GM19372 (cell line): ENCODE measurements around the gene ZNF80.

Experiments used
- ATAC-seq: cut with Tn5 transposase; IDR thresholded peaks from one replicate; pipeline ENCODE4 v1.9.1; 2021; ENCODE audit warnings: mild to moderate bottlenecking, low read depth, moderate library complexity; ENCODE audit not compliant: unreplicated experiment

Gene ZNF80

GRCh38 chr3:114221165-114221880 lies 16.1 kb downstream of the ZNF80 start:
- no peak for ATAC-seq

DNA sequence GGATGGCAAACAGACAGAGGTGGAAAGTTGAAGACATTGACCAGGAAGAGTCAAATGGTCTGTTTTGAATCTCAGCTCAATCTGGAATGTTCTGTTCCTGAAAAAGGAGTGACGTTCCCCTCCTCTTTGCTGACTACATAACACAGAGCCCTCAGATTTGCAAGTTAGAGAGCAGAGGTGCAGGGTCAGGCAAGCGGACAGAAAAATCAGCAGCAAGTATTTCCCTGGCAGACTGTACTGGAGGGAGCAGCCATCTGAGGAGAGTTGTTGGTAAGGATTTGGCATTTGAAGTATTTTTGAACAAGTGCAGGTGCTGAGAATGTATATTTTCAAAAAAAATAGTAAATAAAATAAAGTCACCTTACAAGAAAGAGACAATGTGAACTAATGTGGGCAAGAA lies 17.6 kb downstream of the ZNF80 start:
- no peak for ATAC-seq

DNA sequence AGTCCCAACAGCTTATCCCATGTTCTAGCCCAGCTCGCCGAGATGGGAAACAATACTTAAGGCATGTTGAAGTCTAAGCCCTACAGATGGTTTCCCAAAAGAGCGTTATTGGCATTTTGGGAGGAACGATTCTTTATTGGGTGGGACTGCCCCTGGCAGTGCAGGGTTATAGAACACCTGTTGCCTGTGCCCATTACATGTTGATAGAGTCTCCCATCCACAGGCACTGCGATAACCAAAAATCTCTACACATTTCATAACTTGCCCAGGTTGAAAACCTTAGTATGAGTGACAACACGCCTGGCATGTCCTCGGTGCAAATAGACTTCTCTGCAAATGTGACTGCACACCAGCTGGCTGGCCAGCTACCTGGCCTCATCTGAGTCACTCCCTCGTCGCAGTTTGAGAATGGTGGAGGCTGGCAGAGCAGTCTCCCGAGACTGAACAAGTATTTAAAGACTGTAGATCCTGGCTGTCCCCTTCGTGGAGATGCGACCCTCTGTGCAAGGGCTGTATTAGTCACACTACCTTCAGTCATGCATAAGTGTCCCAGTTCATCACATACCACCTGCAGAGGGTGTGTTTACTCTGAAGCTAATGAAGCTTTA lies 18.7 kb downstream of the ZNF80 start:
- ATAC-seq = no peak

GRCh38 chr3:114218006-114218405 lies 19.4 kb downstream of the ZNF80 start:
- ATAC-seq = no peak

- no peak for ATAC-seq
These were observed 20.1 kb downstream of the ZNF80 start for GRCh38 chr3:114217266-114217665.

DNA sequence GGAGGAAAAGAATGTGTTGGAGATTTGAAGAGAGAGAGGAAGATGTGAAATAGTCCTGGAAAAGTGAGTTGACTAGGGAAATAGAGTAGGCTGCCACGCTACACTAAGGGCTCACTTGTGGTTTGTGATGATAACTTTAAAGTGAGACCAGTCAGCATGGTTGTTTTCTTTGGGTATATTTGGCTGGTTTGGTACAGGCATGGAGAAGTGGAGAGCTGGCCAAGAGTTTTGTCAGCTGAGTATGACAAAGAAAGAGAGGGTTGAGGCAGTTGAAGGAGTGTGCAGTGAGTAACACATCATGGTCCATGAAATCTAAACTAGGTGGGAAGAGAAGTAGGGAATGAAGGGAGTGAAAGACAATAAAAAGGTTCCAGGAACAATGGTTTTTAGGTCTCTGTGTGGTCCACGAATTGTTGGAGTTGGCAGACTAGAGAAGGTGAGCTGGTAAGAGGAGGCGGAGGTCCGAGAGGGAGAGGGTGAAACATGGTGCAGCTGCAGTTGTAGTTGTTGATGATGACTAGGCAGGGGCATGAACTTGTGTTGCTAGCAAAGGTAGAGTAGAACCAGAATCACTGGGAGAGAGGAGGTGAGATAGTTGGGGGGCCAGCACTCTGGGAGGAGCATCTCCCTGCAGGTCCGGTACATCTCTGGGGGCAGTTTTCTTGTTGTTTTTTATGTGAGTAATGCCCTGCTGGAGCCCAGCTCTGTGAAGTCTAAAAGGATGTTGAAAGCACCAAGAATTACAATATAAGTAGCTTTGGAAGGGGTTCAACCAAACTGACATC lies 21.0 kb downstream of the ZNF80 start:
- ATAC-seq = no peak

DNA sequence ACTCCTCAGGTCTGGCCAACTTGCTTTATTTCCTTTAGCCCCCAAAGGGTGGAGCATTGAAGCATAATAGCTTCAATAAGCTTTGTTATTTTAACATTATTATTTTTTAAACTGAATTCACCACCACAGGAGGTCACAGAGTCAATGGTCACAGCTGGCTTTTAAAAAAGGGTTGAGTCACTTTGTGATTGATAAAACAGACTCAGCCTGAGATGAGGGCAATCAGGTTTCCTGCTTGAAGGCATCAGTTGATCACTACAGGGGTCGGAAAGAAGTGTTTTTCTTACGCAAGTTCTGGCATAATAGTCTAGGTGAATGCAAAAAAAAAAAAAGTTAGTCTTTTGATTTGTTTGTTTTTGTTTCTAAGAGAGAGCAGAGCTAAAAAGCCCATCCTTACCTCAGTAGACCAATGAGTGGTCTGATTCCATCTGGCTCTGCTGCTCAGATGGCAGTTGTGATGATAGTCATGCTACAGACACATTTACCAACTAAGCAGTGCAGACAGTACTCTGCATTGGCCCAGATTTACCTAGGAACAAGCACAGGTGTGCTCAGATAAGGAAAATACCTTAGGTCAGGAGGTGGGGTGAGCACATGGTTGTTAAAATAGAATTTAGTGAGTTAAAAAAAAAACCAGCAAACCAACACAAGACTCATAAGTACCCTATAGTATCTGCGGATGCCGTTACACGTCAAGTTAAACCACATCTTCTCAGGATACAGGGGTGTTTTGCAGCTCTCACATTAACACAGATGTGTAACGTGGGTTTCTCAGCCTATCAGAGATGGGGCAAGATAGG lies 22.6 kb downstream of the ZNF80 start:
- ATAC-seq = no peak

GRCh38 chr3:114213627-114214541 lies 23.5 kb downstream of the ZNF80 start:
- ATAC-seq = peak; percentile 85

- peak; percentile 10 for ATAC-seq
These were observed 24.1 kb downstream of the ZNF80 start for GRCh38 chr3:114213292-114213626.

- ATAC-seq = no peak
These were observed 24.7 kb downstream of the ZNF80 start for GRCh38 chr3:114212646-114213045.

- peak; percentile 85 for ATAC-seq
These were observed 29.6 kb downstream of the ZNF80 start for GRCh38 chr3:114207768-114208167.

GRCh38 chr3:114206342-114206741 lies 31.0 kb downstream of the ZNF80 start:
- no peak for ATAC-seq

GRCh38 chr3:114205541-114205940 lies 31.8 kb downstream of the ZNF80 start:
- ATAC-seq = no peak

DNA sequence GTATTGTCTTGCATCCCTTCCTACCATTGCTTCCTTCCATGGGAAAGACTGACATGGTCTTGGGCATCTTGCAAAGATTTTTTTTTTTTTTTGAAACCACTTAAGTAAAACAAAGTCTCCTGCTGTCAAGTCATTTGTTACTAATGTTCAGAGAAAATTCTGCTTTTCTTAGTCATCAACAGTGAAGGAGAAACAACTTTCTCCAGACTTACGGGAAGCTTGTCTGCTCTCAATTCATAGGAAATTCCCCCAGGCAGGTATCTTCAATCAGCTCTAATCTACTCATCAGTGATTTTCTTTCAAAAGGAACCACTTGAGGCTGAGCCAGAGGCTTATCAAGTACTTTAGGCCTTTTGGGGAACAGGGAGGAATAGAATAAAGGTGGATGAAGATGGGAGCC lies 42.6 kb downstream of the ZNF80 start:
- ATAC-seq = no peak

DNA sequence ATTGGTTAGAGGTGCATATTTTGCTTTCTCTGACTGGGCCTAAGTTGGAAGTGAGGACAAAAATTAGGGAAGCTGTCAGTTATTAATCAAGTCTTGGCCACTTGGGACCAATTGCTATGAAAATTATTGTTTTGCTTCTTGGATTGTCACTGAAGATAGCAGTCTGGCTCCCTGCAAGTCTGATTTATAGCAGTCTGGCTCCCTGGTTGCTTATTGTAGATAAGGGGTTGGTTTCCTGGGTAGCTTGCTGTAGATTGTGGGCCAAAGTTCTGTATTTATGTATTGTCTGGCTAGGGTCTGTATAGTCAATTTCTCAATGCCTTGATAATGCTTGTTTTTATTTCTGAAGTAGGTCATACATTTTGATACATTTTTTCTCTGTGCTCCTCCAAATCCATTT lies 45.2 kb downstream of the ZNF80 start:
- no peak for ATAC-seq

GRCh38 chr3:114186501-114186900 lies 50.9 kb downstream of the ZNF80 start:
- no peak for ATAC-seq
